ENCODE data around the gene MRTFA. TPM values are rescaled to one million over a fixed set of nuclear protein-coding genes. Genes with fewer than 3 reads are reported as not detected.
"Not testable (repeated sequence)": the region's sequence is repeated elsewhere in the genome, so short reads cannot be mapped to it uniquely, and the experiment has no call there.

Gene MRTFA
- total RNA-seq, 1 experiment from 2014 or later, result 26.6 TPM

DNA sequence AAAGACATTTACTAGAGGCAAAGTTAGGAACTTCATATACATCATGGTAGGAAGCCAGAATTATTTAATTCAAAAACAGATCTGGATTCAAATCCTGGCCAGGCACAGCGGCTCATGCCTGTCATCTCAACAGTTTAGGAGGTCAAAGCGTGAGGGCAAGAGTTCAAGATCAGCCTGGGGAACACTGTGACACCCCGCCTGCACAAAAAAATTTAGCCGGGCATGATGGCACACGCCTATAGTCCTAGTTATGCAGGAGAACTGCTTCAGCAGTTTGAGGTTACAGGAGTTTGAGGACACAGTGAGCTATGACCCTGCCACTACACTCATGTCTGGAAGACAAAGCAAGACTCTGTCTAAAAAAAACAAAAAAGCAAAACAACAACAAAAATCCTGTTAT, 8.9 kb downstream of the MRTFA start:
- no peak for DNase-seq (ENCODE audit: low read depth)

DNA sequence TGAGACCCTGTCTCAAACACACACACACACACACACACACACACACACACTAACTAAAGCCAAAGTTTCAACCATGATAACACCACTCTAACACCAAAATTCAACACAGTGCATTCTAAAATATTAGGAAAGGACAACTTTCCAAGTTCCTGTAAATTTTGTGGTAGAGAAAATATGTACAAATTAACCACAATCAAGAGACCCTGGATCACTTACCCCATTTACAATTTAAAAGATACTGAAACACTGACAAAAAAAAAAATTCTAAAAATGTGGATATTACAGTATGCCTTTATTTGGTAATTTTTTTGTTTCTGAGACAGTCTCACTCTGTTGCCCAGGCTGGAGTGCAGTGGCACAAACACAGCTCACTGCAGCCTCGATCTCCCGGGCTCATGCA, 9.7 kb downstream of the MRTFA start:
- DNase-seq (ENCODE audit: low read depth), result no peak

DNA sequence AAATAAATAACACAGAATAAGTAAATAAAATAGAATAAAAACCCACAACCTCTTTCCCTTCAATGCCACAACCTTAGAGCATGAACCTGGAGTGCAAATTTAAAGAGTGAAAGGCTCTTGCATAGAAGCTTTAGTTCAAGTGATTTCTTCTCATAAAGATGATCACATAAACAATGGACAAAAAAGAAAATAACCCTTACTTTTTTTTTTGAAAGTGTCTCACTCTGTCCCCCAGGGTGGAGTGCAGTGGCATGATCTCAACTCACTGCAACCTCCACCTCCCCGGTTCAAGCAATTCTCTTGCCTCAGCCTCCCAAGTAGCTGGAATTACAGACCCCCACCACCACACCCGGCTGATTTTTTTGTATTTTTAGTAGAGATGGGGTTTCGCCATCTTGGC, 10.7 kb downstream of the MRTFA start:
- not testable (repeated sequence) for DNase-seq (ENCODE audit: low read depth)

DNA sequence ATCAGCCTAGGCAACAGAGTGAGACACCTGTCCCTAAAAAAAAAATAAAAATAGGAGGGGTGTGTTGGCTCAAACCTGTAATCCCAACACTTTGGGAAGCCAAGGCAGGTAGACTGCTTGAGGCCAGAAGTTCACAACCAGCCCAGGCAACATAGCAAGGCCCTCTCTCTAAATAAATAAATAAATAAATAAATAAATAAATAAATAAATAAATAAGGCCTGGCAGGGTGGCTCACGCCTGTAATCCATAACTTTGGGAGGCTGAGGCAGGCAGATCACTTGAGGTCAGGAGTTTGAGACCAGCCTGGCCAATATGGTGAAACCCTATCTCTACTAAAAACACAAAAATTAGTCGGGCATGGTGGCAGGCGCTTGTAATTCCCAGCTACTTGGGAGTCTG, 11.2 kb downstream of the MRTFA start:
- not testable (repeated sequence) for DNase-seq (ENCODE audit: low read depth)

DNA sequence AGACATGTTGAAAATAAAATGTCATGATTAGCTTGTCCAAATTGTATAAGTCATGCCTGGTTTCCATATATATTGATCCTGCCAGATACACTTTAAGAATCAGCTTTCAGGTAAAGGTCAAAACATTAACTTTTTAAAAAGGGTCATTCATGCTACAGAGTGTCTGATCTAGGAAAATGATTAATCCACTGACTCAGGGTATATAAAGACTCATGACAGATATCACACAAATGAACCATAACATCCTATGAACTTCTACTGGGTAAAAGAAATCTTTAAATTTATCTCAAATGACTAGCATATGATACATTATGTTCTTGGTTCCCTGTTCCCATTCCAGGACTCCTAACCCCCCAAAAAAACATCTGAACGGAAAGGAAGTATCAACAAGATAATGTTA, 11.7 kb downstream of the MRTFA start:
- no peak for DNase-seq (ENCODE audit: low read depth)

DNA sequence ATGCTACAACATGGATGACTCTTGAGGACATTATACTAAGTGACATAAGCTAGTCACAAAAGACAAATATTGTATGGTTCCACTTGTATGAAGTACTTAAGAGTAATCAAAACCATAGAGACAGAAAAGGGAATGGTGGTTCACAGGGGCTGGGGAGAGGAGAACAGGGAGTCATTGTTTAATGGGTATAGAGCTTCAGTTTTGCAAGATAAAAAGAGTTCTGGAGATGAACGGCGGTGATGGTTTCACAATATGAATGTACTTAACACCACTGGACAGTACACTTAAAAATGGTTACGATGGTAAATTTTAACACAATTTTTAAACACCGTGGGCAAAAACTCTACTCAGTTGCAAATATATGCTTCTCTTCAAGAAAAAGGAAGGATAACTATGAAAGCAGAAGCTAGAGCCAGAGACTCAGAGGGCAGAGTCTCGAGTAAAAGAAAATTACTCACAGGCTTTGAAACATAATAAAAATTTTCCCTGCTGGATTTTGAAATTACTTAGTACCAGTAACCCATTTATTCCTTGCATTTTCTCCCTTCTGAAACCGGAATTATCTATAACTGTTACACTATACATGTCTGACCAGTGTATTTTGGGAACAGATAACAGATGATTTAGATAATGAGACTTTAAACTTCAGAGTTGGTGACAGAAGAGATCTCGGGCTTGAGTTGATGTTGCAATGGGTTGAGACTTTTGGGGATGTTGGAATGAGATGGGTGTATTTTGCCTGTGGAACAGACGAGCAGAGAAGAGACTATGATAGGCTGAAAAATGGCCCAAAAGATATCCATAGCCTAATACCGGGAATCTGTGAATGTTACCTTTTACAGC, 15.0 kb downstream of the MRTFA start:
- DNase-seq (ENCODE audit: low read depth), result no peak

DNA sequence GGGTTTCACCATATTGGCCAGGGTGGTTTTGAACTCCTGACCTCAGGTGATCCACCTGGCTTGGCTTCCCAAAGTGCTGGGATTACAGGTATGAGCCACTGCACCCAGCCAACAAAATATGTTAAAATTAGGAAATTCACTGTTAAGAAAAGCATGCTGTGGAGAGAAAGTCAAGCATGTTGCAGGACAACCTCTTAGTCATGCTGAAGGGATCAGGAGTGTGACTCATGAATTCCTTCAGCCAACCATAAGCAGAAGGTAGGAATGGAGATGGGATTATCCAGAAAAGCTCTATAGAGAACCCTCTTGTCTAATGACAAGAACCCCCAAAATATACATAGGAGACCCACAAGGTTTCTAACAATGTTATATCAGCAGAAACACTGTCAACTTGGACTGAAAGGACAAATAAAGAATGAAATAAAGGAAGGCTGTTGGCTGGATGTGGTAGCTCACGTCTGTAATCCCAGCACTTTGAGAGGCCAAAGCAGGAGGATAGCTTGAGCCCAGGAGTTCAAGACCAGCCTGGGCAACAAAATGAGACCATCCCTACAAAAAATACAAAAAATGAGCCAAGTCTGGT, 16.0 kb downstream of the MRTFA start:
- DNase-seq (ENCODE audit: low read depth), result peak; percentile 61

DNA sequence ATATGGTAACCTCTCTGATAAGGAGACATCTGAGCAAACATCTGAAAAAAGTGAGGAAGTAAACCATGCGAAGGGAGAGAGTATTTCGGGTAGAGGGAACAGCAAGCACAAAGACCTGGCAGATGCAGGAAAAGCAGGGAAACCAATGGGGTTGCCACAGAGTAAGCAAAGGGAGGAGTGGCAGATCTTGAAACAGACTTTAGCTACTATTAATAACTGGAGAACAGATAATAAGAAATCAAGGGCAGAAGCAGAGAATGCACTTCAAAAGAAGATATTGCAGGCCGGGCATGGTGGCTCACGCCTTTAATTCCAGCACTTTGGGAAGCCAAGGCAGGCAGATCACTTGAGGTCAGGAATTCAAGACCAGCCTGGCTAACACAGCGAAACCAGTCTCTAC, 18.1 kb downstream of the MRTFA start:
- DNase-seq (ENCODE audit: low read depth), result no peak

DNA sequence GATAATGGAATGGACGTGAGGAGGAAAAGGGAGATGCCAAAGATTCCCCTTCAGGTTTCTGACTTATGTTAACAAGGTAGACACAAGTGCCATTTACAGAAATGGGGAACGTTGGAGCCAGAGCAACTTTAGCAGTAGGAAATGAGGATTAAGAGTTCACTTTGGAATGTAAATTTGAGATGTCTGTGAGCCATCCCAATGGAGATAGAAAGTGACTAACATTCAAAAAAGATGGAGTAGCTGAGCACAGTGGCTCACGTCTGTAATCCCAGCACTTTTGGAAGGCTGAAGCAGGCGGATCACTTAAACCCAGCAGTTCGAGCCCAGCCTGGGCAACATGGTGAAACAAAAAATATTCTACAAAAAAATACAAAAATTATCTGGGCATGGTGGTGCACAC, 19.9 kb downstream of the MRTFA start:
- no peak for DNase-seq (ENCODE audit: low read depth)

DNA sequence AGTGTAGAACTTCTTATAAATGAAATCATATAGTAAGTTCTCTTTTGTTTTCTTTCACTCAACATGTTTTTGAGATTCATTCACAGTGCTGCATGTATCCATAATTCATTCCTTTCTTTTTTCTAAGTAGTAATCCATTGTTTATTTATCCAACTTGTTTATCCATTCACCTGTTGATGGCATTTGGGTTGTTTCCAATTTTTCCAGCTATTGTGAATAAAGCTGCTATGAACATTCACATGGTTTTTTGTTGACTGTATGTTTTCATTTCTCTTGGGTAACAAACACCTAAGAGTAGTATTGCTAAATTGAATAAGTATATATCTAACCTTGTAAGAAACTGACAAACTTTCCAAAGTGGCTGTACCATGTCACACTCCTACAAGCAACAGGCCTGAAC, 23.5 kb downstream of the MRTFA start:
- no peak for DNase-seq (ENCODE audit: low read depth)

DNA sequence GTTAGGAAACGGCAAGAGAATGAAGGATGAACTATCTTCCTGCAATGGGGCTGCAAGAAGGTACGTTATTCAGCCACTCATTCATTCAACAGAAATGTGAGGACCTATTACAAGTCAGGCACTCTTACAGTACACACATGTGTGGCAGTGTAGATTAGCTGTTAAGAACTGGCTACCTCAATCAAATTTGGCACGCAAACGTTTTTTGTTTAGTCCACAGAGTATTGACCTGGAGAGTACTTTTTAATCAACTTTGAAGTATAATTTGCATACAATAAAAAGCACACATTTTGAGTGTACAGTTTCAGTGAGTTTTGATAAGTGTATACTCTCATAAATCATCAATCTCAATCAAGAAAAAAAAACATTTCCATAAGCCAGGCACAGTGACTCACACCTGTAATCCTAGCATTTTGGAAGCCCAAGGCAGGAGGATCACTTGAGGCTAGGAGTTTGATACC, 24.2 kb downstream of the MRTFA start:
- DNase-seq (ENCODE audit: low read depth), result no peak

DNA sequence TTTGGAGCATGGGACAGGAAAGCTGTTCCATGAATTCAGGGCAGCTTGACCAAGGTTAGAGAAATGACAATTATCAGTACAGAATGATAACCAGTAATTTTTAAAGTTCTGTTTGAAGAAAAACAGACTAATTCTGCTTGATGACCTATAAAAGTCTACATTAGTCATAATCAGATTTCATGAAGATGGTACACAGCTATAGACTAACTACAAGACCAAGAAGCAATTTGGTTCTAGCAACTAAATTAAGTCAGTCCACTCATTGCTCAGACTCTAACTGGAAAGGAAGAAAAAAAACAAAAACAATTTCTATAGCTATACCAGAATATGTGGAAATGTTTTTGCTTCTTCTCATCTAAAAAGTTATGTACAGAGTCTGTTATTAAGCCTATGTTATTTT, 24.9 kb downstream of the MRTFA start:
- no peak for DNase-seq (ENCODE audit: low read depth)

DNA sequence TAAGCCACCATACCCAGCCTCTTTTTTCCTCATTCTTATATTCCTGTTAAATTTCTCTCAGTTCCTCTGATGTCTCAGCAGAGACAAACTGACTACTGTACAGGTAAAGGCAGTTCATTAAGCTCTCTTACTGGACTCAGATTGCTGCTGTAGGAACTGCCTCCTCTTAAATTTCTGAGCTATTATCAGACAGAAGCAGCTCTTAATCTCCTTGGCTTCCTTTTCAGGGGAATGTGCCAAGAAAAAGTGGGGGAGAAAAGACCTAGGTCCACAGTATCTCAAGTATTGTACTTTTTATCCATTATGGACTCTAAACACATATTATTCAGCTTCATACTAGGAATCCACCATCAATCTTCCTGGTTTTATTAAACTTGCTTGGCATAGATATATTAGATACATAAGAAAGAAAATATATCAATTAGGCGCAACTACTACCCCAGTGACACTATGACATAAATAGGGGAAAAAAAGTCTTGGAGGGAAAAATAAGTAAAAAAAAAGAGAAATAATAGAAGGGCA, 26.1 kb downstream of the MRTFA start:
- no peak for DNase-seq (ENCODE audit: low read depth)

DNA sequence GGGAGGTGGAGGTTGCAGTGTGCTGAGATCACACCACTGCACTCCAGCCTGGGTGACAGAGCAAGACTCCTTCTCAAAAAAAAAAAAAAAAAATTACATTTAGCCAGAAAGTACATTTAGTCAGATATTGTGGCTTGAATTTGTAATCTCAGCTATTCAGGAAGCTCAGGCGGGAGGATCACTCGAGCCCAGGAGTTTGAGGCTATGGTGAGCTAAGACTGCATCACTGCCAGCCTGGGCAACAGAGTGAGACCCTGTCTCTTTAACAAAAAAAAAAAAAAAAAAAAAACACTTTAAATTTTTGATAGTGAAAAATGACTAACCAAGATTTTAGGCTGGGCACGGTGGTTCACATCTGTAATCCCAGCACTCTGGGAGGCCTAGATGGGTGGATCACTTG, 27.3 kb downstream of the MRTFA start:
- no peak for DNase-seq (ENCODE audit: low read depth)

DNA sequence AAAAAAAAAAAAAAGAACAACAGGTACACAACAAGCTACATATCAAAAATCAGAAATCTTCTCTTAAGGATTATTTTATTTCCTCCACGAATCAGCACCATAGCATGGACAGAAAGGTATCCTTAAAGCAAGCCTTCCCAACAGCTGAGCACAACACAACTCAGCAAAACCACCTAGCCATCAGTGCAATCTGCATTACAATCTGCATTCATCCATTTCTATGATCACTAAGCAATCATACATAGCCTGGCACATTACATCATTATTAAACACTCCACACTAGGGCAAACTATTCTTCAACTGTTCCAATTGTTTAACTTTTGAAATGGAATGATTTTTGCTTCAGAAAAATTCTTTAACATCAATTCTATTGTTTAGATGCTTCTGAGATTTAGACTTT, 29.0 kb downstream of the MRTFA start:
- DNase-seq (ENCODE audit: low read depth), result no peak

DNA sequence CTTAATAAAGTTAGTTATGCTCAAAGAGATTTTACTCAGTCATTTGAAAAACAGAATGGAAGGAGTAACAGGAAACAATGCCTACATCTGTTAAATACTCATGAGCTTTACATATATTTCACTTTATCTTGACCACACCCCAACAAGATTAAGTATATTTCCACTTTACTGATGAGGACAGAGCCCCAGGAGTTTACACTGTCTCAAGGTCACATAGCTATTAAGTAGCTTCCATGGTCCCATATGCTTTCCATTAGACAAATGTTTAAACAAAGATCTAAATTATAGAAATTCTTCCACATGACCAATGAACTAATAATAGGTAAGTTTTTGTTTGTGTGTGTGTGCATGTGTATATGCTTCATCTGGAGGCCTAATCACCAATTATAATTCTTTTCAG, 30.2 kb downstream of the MRTFA start:
- no peak for DNase-seq (ENCODE audit: low read depth)

DNA sequence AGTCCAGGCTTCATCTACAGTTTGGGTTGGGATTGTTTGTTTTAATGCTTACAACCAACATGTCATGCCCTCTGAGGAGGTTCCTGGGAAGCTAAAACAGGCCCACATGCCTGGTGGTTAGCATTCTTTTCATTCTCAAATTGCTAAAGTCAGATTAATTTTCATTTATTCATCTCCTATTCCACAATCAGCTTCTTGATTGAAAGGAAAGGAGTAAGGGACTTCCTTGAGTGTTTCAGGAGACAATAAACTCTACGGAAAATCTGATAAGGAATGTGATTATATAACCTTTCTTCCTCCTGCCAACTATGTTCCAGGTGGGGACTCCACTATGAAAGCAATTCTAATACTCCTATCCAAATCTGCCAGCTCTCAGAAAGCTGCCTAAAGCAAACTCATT, 30.8 kb downstream of the MRTFA start:
- DNase-seq (ENCODE audit: low read depth), result peak; percentile 33

DNA sequence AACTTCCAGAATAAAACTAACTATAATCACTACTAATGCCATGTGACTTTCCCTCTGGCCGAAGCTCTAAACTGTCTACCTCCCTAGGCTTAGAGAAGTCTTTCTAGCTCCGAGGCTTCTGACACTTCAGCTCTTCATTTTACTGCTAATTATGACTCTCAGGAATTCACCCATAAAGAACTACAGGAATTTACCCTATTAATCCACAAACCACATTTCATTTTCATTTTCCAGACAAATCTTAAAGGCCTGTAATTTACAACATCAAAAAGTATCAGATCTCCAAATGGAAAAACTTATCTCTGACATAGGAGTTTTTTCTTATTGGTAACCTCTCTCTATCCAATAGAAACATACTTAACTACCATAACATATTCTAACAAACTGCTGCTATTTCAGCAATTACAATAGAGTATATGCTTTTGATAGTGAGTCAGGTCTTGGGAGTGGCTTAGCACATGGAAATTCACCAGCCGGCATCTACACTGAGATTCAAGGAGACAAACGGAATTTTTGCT, 33.4 kb downstream of the MRTFA start:
- DNase-seq (ENCODE audit: low read depth), result peak; percentile 66

DNA sequence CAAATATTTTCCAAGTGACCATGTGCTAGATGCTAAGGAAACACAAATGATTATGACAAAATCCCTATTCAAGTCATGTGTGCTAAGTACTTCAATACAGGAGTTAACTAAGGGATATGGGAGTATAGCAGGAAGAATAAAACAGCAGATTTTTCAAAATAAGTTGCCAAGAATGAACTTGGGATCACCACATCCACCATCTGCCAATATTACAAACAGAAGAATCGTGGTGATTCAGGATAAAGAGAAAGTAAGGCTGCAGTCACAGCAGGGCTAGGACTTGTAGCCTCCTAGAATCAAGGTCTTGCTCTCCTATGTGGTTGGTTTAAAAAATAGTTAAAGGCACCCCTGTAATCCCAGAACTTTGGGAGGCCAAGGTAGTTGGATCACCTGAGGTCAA, 34.3 kb downstream of the MRTFA start:
- no peak for DNase-seq (ENCODE audit: low read depth)

DNA sequence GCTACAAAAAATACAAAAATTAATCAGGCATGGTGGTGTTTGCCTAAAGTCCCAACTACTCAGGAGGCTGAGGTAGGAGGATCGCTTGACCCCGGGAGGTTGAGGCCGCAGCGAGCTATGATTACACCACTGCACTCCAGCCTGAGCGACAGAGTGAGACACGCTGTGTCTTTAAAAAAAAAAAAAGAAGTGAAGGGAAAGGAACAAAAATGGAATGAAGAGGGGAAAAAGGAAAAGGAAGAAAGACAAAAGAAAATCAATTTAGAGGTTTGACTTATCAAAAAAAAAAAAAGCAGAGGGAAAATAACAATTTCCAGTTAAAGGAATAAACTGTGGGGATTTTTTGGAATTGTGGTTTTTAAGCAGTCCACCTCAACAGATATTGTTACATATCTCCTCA, 36.8 kb downstream of the MRTFA start:
- DNase-seq (ENCODE audit: low read depth), result no peak

DNA sequence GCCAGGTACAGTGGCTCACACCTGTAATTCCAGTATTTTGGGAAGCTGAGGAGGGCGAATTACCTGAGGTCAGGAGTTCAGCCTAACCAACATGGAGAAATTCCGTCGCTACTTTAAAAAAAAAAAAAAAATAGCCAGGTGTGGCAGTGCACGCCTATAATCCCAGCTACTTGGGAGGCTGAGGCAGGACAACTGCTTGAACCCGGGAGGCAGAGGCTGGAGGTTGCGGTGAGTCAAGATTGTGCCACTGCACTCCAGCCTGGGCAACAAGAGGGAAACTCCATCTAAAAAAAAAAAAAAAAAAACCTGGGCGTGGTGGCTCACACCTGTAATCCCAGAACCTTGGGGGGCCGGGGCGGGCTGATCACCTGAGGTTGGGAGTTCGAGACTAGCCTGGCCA, 37.8 kb downstream of the MRTFA start:
- DNase-seq (ENCODE audit: low read depth), result not testable (repeated sequence)

DNA sequence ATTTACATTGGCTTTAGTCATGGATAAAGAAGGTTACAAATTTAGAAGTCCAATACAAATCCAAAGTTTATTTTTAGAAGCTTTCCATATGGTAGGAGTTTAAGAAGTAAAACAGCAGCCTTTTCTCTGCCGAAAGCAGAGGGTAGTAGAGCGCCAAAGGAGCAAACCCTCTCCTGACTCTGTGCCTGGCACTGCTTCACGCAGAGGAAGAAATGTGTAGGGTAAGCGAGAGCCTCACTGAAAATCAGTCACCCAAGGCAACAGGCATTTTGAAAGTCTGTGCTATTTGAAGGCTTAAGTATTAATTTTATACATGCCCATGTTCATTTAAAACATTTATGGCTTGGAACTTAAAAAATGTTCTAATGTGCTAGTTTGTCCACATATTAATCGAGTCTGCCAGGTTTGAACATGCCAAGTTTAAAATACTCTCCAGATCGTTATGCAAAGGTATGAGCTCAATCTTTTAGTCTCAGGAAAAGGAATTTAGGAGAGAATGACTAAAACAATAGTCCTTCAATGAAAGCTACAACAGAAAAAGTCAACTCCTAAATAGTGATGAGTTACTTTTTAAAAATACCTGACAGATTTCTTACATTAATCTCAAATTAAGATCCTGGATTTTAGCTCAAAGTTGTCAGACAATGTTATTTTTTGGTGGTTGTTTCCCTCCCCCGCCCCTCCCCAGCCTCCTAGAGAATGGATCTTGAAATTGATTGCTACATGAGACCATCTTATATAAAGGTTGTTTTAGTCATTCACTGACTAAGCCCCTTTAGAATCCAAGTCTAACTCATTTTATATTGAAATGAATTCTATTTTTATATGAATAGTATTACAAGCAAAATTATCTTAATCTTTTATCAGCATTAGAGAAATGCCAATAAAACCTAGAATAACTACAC, 38.7 kb downstream of the MRTFA start:
- no peak for DNase-seq (ENCODE audit: low read depth)
